OCI-LY3 (cell line): ENCODE results near the gene TET2.

ENCODE experiments used
- H2AFZ ChIP-seq: fragments of 200-600, 300-600 bp; shearing (Covaris generic); 2 replicates; pipeline ENCODE4 v1.6.0; 2014; ENCODE audit warnings: antibody characterized with exemption, low read depth, low read length
- H3K27ac ChIP-seq: fragments of 200-600, 300-600 bp; sonication (generic); 2 replicates; pipeline ENCODE4 v1.5.1; 2014; ENCODE audit warnings: mild to moderate bottlenecking, low read length, moderate library complexity, mixed read lengths
- H3K27me3 ChIP-seq: fragments of 200-600, 300-600 bp; sonication (generic); 2 replicates; pipeline ENCODE4 v1.6.1; 2014; ENCODE audit warnings: low read depth, low read length, mixed read lengths
- H3K36me3 ChIP-seq: fragments of 200-600, 300-600 bp; sonication (generic); replicated peaks from 2 replicates; pipeline ENCODE3; 2014; ENCODE audit warnings: low read depth, low read length, mixed read lengths
- H3K4me1 ChIP-seq: fragments of 300-600, 200-600 bp; sonication (generic); 2 replicates; pipeline ENCODE4 v1.6.1; 2014; ENCODE audit warnings: low read length, mixed read lengths
- H3K4me2 ChIP-seq: fragments of 200-600, 300-600 bp; sonication (generic); 2 replicates; pipeline ENCODE4 v1.6.1; 2014; ENCODE audit warnings: low read length, mixed read lengths
- H3K4me3 ChIP-seq: fragments of 300-600, 200-600 bp; sonication (generic); 2 replicates; pipeline ENCODE4 v1.5.1; 2014; ENCODE audit warnings: antibody characterized with exemption, mild to moderate bottlenecking, low read length, moderate library complexity
- H3K79me2 ChIP-seq: fragments of 300-600, 200-600 bp; shearing (Covaris generic); 2 replicates; pipeline ENCODE4 v1.6.1; 2014; ENCODE audit warnings: mild to moderate bottlenecking, low read length, mixed read lengths
- H3K9ac ChIP-seq: fragments of 300-600, 200-600 bp; shearing (Covaris generic); 2 replicates; pipeline ENCODE4 v1.6.0; 2014; ENCODE audit warnings: mild to moderate bottlenecking, low read length, moderate library complexity
- H3K9me3 ChIP-seq: fragments of 200-600, 300-600 bp; shearing (Covaris generic); 2 replicates; pipeline ENCODE4 v1.6.1; 2014; ENCODE audit warnings: low read length, mixed read lengths; ENCODE audit not compliant: insufficient read depth
- H4K20me1 ChIP-seq: fragments of 200-600, 300-600 bp; sonication (generic); 2 replicates; pipeline ENCODE4 v1.6.1; 2016; ENCODE audit warnings: low read length, mixed read lengths; ENCODE audit not compliant: insufficient read depth
- CTCF ChIP-seq: fragments of 200-600, 300-600 bp; sonication (generic); IDR thresholded peaks from 2 replicates; pipeline ENCODE4 v1.5.1; 2014; ENCODE audit warnings: antibody characterized with exemption, low read length, low read depth
- EZH2phosphoT487 ChIP-seq: fragments of 200-600 bp; shearing (Covaris generic); IDR thresholded peaks from 2 replicates; pipeline ENCODE4 v1.6.1; 2018; ENCODE audit warnings: antibody characterized with exemption, mixed run types, low read depth

Gene TET2

GRCh38 chr4:105240037-105240436, 93.4 kb downstream of the TET2 start:
- peaks cover 29% of the 10 kb centered on the region for H3K36me3 ChIP-seq
- H3K4me1 ChIP-seq: peaks cover 25% of the 10 kb centered on the region
- H3K9ac ChIP-seq: no peak overlapping the region
- H4K20me1 ChIP-seq: peaks cover 5% of the 10 kb centered on the region; the same call in 1 of the 2 replicates
- no peak overlapping the region for H2AFZ ChIP-seq
- no peaks in the 10 kb centered on the region for H3K79me2 ChIP-seq
- H3K27me3 ChIP-seq: no peaks in the 10 kb centered on the region
- H3K4me3 ChIP-seq: no peak overlapping the region
- TF ChIP-seq EZH2phosphoT487: no peak
- TF ChIP-seq CTCF: no peak
- no peak overlapping the region for H3K4me2 ChIP-seq
- no peak overlapping the region for H3K27ac ChIP-seq
- no peaks in the 10 kb centered on the region for H3K9me3 ChIP-seq

- H3K9ac ChIP-seq: no peak overlapping the region
- no peaks in the 10 kb centered on the region for H3K79me2 ChIP-seq
- H3K36me3 ChIP-seq: peaks cover 22% of the 10 kb centered on the region
- no peaks in the 10 kb centered on the region for H3K9me3 ChIP-seq
- H3K4me1 ChIP-seq: peaks cover 11% of the 10 kb centered on the region
- no peak overlapping the region for H3K4me2 ChIP-seq
- no peaks in the 10 kb centered on the region for H3K27me3 ChIP-seq
- H3K4me3 ChIP-seq: no peak overlapping the region
- H4K20me1 ChIP-seq: peaks cover 5% of the 10 kb centered on the region; the same call in 1 of the 2 replicates
- H3K27ac ChIP-seq: no peak overlapping the region
- H2AFZ ChIP-seq: no peak overlapping the region
- TF ChIP-seq CTCF (no peak), EZH2phosphoT487 (no peak)
Observed at GRCh38 chr4:105241451-105241850, 94.8 kb downstream of the TET2 start.

GRCh38 chr4:105243446-105243845, 96.8 kb downstream of the TET2 start:
- no peak overlapping the region for H2AFZ ChIP-seq

GRCh38 chr4:105246712-105247111, 100.0 kb downstream of the TET2 start:
- no peaks in the 10 kb centered on the region for H3K79me2 ChIP-seq
- no peak overlapping the region for H3K9ac ChIP-seq
- H3K9me3 ChIP-seq: no peaks in the 10 kb centered on the region
- H4K20me1 ChIP-seq: no peaks in the 10 kb centered on the region
- no peaks in the 10 kb centered on the region for H3K27me3 ChIP-seq
- no peak overlapping the region for H3K4me2 ChIP-seq
- TF ChIP-seq CTCF (no peak), EZH2phosphoT487 (no peak)
- H3K27ac ChIP-seq: no peak overlapping the region
- H2AFZ ChIP-seq: no peak overlapping the region
- peaks cover 12% of the 10 kb centered on the region for H3K4me1 ChIP-seq
- no peak overlapping the region for H3K4me3 ChIP-seq
- H3K36me3 ChIP-seq: peaks cover 14% of the 10 kb centered on the region

More at GRCh38 chr4:105243446-105243845, 96.8 kb downstream of the TET2 start:
- TF ChIP-seq EZH2phosphoT487: no peak
- Histone ChIP-seq H3K27me3 (no peaks in the 10 kb centered on the region), H3K79me2 (no peaks in the 10 kb centered on the region), H3K4me2 (no peak overlapping the region), H4K20me1 (no peaks in the 10 kb centered on the region), H3K4me3 (no peak overlapping the region), H3K9ac (no peak overlapping the region), H3K27ac (no peak overlapping the region), H3K9me3 (no peaks in the 10 kb centered on the region), H3K36me3 (peaks cover 21% of the 10 kb centered on the region), H3K4me1 (peaks cover 7% of the 10 kb centered on the region)

- no peaks in the 10 kb centered on the region for H4K20me1 ChIP-seq
- H3K9ac ChIP-seq: no peak overlapping the region
- no peak overlapping the region for H2AFZ ChIP-seq
- H3K79me2 ChIP-seq: no peaks in the 10 kb centered on the region
- H3K4me3 ChIP-seq: no peak overlapping the region
- no peak overlapping the region for H3K4me2 ChIP-seq
- H3K9me3 ChIP-seq: no peaks in the 10 kb centered on the region
- TF ChIP-seq CTCF (no peak), EZH2phosphoT487 (no peak)
- H3K4me1 ChIP-seq: peaks cover 12% of the 10 kb centered on the region
- no peak overlapping the region for H3K27ac ChIP-seq
- no peaks in the 10 kb centered on the region for H3K27me3 ChIP-seq
- H3K36me3 ChIP-seq: peaks cover 19% of the 10 kb centered on the region
Observed at GRCh38 chr4:105248613-105249012, 101.9 kb downstream of the TET2 start.
